Hepatocyte (in vitro differentiated cells): ENCODE results near the gene LBHD2. TPM values are rescaled to one million over a fixed set of nuclear protein-coding genes. Genes with fewer than 3 reads are reported as not detected.

Experiments used
- DNase-seq: peaks from one replicate; pipeline ENCODE4 v3.0.0-alpha.2; 2016; ENCODE audit warnings: low spot score
- H2AFZ ChIP-seq: fragments of 200-600 bp; sonication (generic); 2 replicates; pipeline ENCODE4 v1.6.0; 2016; ENCODE audit warnings: antibody characterized with exemption, mild to moderate bottlenecking
- H3K27ac ChIP-seq: fragments of 200-600 bp; sonication (generic); 2 replicates; pipeline ENCODE4 v1.5.1; 2016; ENCODE audit warnings: mild to moderate bottlenecking
- H3K27me3 ChIP-seq: fragments of 200-600 bp; sonication (generic); 2 replicates; pipeline ENCODE4 v1.6.1; 2016
- H3K36me3 ChIP-seq: fragments of 200-600 bp; sonication (generic); replicated peaks from 2 replicates; pipeline ENCODE4 v1.5.1; 2016; ENCODE audit warnings: low read depth; ENCODE audit not compliant: insufficient read depth
- H3K4me1 ChIP-seq: fragments of 200-600 bp; sonication (generic); 2 replicates; pipeline ENCODE4 v1.5.1; 2016; ENCODE audit warnings: mild to moderate bottlenecking, moderate library complexity; ENCODE audit not compliant: insufficient read depth
- H3K4me2 ChIP-seq: fragments of 200-600 bp; sonication (generic); 2 replicates; pipeline ENCODE4 v1.6.0; 2016
- H3K4me3 ChIP-seq: fragments of 200-600 bp; sonication (generic); 2 replicates; pipeline ENCODE4 v1.5.1; 2016; ENCODE audit warnings: mild to moderate bottlenecking
- H3K79me2 ChIP-seq: fragments of 200-600 bp; sonication (generic); 2 replicates; pipeline ENCODE4 v1.6.0; 2017; ENCODE audit warnings: mild to moderate bottlenecking
- H3K9me2 ChIP-seq: fragments of 200-600 bp; sonication (generic); replicated peaks from 2 replicates; pipeline ENCODE4 v1.6.0; 2017; ENCODE audit warnings: mild to moderate bottlenecking; ENCODE audit not compliant: insufficient read depth
- H3K9me3 ChIP-seq: fragments of 200-600 bp; sonication (generic); 2 replicates; pipeline ENCODE4 v1.5.1; 2016; ENCODE audit warnings: low read depth, mild to moderate bottlenecking
- H4K20me1 ChIP-seq: fragments of 200-600 bp; sonication (generic); 2 replicates; pipeline ENCODE4 v1.6.0; 2016; ENCODE audit warnings: mild to moderate bottlenecking; ENCODE audit not compliant: insufficient read depth, poor library complexity, severe bottlenecking
- EZH2 ChIP-seq: fragments of 200-600 bp; sonication (generic); IDR thresholded peaks from 2 replicates; pipeline ENCODE4 v1.6.1; 2016; ENCODE audit warnings: antibody characterized with exemption, mild to moderate bottlenecking, borderline replicate concordance
- EZH2phosphoT487 ChIP-seq: fragments of 200-600 bp; sonication (generic); IDR thresholded peaks from one replicate; pipeline ENCODE4 v1.6.1; 2018; ENCODE audit warnings: antibody characterized with exemption, mild to moderate bottlenecking, low read depth, moderate library complexity; ENCODE audit not compliant: unreplicated experiment, severe bottlenecking
- WGBS: methylation state at CpG from one replicate; pipeline ENCODE4 v1.1.6; 2016; ENCODE audit warnings: low lambda C conversion rate; ENCODE audit errors: missing lambda C conversion rate; 5-methylcytosine and 5-hydroxymethylcytosine counted together
- polyA plus RNA-seq: library from polyadenylated mRNA; unstranded; fragments of >200 nt; fragmentation: Nextera tagmentation; extraction: Ambion mirVana; gene quantifications from 2 replicates; pipeline ENCODE4 v1.2.1, GENCODE V29; 2016
- total RNA-seq: library from RNA; depleted of rRNA; stranded (reverse); fragments of >200 nt; gene quantifications from 2 replicates; pipeline ENCODE4 v1.2.3, GENCODE V29; 2014
- TF ChIP-seq, protein P1 (sequence below): fragments of 200-600 bp; sonication (generic); IDR thresholded peaks from 2 replicates; pipeline ENCODE4 v1.5.1; 2016; ENCODE audit warnings: antibody characterized with exemption, mild to moderate bottlenecking; ENCODE audit not compliant: poor library complexity

Gene LBHD2
- total and polyA plus RNA-seq, 2 experiments from 2014 or later: 0.21 TPM; not detected in 1

- no peak for DNase-seq
- Histone ChIP-seq H3K36me3 (no peaks in the 10 kb centered on the region), H2AFZ (no peak overlapping the region), H3K9me2 (no peaks in the 10 kb centered on the region), H3K4me3 (no peak overlapping the region), H3K4me2 (peak overlapping the region; percentile 70), H3K9me3 (no peaks in the 10 kb centered on the region), H3K27ac (peak overlapping the region; percentile 84), H3K27me3 (no peaks in the 10 kb centered on the region), H3K4me1 (peaks cover 45% of the 10 kb centered on the region), H4K20me1 (no peaks in the 10 kb centered on the region), H3K79me2 (no peaks in the 10 kb centered on the region)
- TF ChIP-seq EZH2 (no peak), EZH2phosphoT487 (no peak)
- TF ChIP-seq, protein P1, sequence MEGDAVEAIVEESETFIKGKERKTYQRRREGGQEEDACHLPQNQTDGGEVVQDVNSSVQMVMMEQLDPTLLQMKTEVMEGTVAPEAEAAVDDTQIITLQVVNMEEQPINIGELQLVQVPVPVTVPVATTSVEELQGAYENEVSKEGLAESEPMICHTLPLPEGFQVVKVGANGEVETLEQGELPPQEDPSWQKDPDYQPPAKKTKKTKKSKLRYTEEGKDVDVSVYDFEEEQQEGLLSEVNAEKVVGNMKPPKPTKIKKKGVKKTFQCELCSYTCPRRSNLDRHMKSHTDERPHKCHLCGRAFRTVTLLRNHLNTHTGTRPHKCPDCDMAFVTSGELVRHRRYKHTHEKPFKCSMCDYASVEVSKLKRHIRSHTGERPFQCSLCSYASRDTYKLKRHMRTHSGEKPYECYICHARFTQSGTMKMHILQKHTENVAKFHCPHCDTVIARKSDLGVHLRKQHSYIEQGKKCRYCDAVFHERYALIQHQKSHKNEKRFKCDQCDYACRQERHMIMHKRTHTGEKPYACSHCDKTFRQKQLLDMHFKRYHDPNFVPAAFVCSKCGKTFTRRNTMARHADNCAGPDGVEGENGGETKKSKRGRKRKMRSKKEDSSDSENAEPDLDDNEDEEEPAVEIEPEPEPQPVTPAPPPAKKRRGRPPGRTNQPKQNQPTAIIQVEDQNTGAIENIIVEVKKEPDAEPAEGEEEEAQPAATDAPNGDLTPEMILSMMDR: no peak
- 83% methylated on average over 31 of the region's 31 CpGs for WGBS
Measured at GRCh38 chr14:103097994-103098957, 14.3 kb downstream of the LBHD2 start.

- Histone ChIP-seq H3K4me1 (peaks cover 41% of the 10 kb centered on the region), H3K27me3 (no peaks in the 10 kb centered on the region), H4K20me1 (no peaks in the 10 kb centered on the region), H3K36me3 (no peaks in the 10 kb centered on the region), H3K4me3 (no peak overlapping the region), H3K79me2 (no peaks in the 10 kb centered on the region), H3K4me2 (peak overlapping the region; percentile 70), H3K9me2 (no peaks in the 10 kb centered on the region), H3K9me3 (no peaks in the 10 kb centered on the region), H3K27ac (peak overlapping the region; percentile 84), H2AFZ (no peak overlapping the region)
- WGBS: 30% methylated on average over 6 of the region's 12 CpGs
- TF ChIP-seq, protein P1: no peak
- TF ChIP-seq EZH2phosphoT487 (no peak), EZH2 (no peak)
- peak; percentile 83 for DNase-seq
Measured at GRCh38 chr14:103099081-103099732, 15.2 kb downstream of the LBHD2 start.

- Histone ChIP-seq H2AFZ (no peak overlapping the region), H3K79me2 (no peaks in the 10 kb centered on the region), H3K9me3 (no peaks in the 10 kb centered on the region), H3K4me3 (no peak overlapping the region), H3K9me2 (no peaks in the 10 kb centered on the region), H3K27me3 (no peaks in the 10 kb centered on the region), H3K36me3 (no peaks in the 10 kb centered on the region), H3K27ac (peak overlapping the region; percentile 84), H4K20me1 (no peaks in the 10 kb centered on the region), H3K4me1 (peaks cover 41% of the 10 kb centered on the region), H3K4me2 (peak overlapping the region; percentile 70)
- TF ChIP-seq, protein P1: no peak
- TF ChIP-seq EZH2phosphoT487 (no peak), EZH2 (no peak)
- no peak for DNase-seq
- 91% methylated on average over 7 of the region's 8 CpGs for WGBS
Measured at GRCh38 chr14:103099733-103100280, 15.8 kb downstream of the LBHD2 start.
